ENCODE measurements around the gene PLD3.

GRCh38 chr19:40397568-40397906, 49.0 kb downstream of the PLD3 start:
- no peak for TF ChIP-seq EP300 (IDR thresholded peaks at IDR 0.05; ENCODE audit: borderline replicate concordance)
- TF ChIP-seq EGR1 (IDR thresholded peaks at IDR 0.05) = no peak
- TF ChIP-seq RAD21 (IDR thresholded peaks at IDR 0.05; ENCODE audit: low read depth) = no peak
- no peak for TF ChIP-seq CEBPB (IDR thresholded peaks at IDR 0.05)
- no peak for TF ChIP-seq REST (IDR thresholded peaks at IDR 0.05; ENCODE audit: low read depth)
- TF ChIP-seq YY1 (IDR thresholded peaks at IDR 0.05; ENCODE audit: low read depth) = no peak

All from Ishikawa (cell line).